Measurements from ENCODE around the gene HIPK2. TPM values are rescaled to one million over a fixed set of nuclear protein-coding genes. Genes with fewer than 3 reads are reported as not detected.
"Not testable (repeated sequence)": the region's sequence is repeated elsewhere in the genome, so short reads cannot be mapped to it uniquely, and the experiment has no call there.

The HIPK2 gene
- total RNA-seq, 1 donor from 2014 or later: 5.8 TPM

DNA sequence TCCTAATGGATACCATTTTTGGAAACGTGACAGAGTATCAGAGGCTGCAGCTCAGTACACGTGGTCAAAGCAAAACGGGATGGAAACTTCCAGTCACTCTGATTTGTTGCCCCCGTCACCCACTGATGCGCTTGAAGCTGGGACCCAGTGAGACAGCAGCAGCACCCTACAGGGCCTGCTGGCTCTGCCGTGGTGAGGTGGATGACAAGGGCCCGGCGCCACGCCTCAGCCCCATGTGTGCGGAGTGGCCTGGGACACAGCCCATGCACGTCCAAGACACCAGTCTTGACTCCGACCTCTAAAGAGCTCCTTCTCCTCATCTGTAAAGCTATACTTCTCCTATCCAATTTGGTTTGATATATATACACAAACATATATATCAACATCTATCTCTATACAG, 215.3 kb downstream of the HIPK2 start:
- FAIRE-seq (no peak), DNase-seq (ENCODE audit: low read depth) (no peak)
- TF ChIP-seq, protein P1, sequence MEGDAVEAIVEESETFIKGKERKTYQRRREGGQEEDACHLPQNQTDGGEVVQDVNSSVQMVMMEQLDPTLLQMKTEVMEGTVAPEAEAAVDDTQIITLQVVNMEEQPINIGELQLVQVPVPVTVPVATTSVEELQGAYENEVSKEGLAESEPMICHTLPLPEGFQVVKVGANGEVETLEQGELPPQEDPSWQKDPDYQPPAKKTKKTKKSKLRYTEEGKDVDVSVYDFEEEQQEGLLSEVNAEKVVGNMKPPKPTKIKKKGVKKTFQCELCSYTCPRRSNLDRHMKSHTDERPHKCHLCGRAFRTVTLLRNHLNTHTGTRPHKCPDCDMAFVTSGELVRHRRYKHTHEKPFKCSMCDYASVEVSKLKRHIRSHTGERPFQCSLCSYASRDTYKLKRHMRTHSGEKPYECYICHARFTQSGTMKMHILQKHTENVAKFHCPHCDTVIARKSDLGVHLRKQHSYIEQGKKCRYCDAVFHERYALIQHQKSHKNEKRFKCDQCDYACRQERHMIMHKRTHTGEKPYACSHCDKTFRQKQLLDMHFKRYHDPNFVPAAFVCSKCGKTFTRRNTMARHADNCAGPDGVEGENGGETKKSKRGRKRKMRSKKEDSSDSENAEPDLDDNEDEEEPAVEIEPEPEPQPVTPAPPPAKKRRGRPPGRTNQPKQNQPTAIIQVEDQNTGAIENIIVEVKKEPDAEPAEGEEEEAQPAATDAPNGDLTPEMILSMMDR (IDR thresholded peaks at IDR 0.05; ENCODE audit: insufficient read depth, low read length, severe bottlenecking): no peak
- H3K4me3 ChIP-seq (ENCODE audit: low read depth, low read length): no peak overlapping the region
- H3K27me3 ChIP-seq (ENCODE audit: control insufficient read depth, insufficient read depth, low read length): no peaks in the 10 kb centered on the region
- H3K36me3 ChIP-seq (ENCODE audit: control insufficient read depth, insufficient read depth, low read length): peaks cover 2% of the 10 kb centered on the region

DNA sequence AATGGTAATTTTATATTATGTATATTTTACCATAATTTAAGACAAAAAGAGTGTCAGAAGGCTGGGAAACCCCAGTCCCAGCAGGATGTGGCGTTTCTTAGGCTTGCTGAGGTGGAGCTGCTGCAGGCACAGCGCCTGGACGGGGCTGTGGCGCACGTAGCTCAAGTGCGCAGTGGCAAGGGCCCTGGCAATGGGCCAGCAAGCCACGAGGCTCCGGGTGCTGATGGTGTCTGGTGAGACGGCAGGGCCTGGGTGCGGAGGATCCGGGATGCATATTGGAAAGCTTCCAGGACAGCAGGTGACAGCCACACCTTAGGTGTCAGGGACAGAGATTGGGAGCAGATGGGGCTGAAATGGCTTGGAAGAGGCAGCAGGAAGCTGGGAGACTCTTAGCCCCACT, 217.1 kb downstream of the HIPK2 start:
- Histone ChIP-seq H3K27me3 (ENCODE audit: control insufficient read depth, insufficient read depth, low read length) (no peaks in the 10 kb centered on the region), H3K36me3 (ENCODE audit: control insufficient read depth, insufficient read depth, low read length) (peaks cover 2% of the 10 kb centered on the region), H3K4me3 (ENCODE audit: low read depth, low read length) (no peak overlapping the region)
- DNase-seq (ENCODE audit: low read depth): no peak
- FAIRE-seq: no peak
- TF ChIP-seq, protein P1 (IDR thresholded peaks at IDR 0.05; ENCODE audit: insufficient read depth, low read length, severe bottlenecking): no peak

DNA sequence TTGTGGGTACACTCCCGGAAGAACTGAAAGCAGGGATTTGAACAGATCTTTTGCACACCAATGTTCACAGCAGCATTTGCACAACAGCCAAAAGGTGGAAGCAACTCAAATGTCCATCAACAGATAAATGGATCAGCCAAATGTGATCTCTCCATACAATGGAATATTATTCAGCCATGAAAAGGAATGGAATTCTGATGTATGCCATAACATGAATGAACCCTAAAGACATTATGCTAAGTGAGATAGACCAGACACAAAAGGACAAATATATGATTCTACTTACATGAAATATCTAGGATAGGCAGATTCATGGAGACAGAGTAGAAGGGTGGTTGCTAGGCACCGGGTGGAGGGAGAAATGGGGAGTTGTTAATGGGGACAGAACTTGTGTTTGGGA, 217.6 kb downstream of the HIPK2 start:
- H3K36me3 ChIP-seq (ENCODE audit: control insufficient read depth, insufficient read depth, low read length): peaks cover 2% of the 10 kb centered on the region
- no peak for FAIRE-seq
- TF ChIP-seq, protein P1 (IDR thresholded peaks at IDR 0.05; ENCODE audit: insufficient read depth, low read length, severe bottlenecking): no peak
- H3K27me3 ChIP-seq (ENCODE audit: control insufficient read depth, insufficient read depth, low read length): no peaks in the 10 kb centered on the region
- H3K4me3 ChIP-seq (ENCODE audit: low read depth, low read length): no peak overlapping the region
- DNase-seq (ENCODE audit: low read depth): no peak

GRCh38 chr7:139559364-139560105, 218.3 kb downstream of the HIPK2 start:
- DNase-seq (ENCODE audit: low read depth): no peak
- no peak overlapping the region for H3K4me3 ChIP-seq (ENCODE audit: low read depth, low read length)
- TF ChIP-seq, protein P1 (IDR thresholded peaks at IDR 0.05; ENCODE audit: insufficient read depth, low read length, severe bottlenecking): no peak
- no peak for FAIRE-seq
- H3K27me3 ChIP-seq (ENCODE audit: control insufficient read depth, insufficient read depth, low read length): no peaks in the 10 kb centered on the region
- peaks cover 2% of the 10 kb centered on the region for H3K36me3 ChIP-seq (ENCODE audit: control insufficient read depth, insufficient read depth, low read length)

- no peaks in the 10 kb centered on the region for H3K36me3 ChIP-seq (ENCODE audit: control insufficient read depth, insufficient read depth, low read length)
- FAIRE-seq (no peak), DNase-seq (ENCODE audit: low read depth) (no peak)
- TF ChIP-seq, protein P1 (IDR thresholded peaks at IDR 0.05; ENCODE audit: insufficient read depth, low read length, severe bottlenecking): no peak
- H3K4me3 ChIP-seq (ENCODE audit: low read depth, low read length): no peak overlapping the region
- no peaks in the 10 kb centered on the region for H3K27me3 ChIP-seq (ENCODE audit: control insufficient read depth, insufficient read depth, low read length)
These were observed 219.8 kb downstream of the HIPK2 start for GRCh38 chr7:139557857-139558581.

DNA sequence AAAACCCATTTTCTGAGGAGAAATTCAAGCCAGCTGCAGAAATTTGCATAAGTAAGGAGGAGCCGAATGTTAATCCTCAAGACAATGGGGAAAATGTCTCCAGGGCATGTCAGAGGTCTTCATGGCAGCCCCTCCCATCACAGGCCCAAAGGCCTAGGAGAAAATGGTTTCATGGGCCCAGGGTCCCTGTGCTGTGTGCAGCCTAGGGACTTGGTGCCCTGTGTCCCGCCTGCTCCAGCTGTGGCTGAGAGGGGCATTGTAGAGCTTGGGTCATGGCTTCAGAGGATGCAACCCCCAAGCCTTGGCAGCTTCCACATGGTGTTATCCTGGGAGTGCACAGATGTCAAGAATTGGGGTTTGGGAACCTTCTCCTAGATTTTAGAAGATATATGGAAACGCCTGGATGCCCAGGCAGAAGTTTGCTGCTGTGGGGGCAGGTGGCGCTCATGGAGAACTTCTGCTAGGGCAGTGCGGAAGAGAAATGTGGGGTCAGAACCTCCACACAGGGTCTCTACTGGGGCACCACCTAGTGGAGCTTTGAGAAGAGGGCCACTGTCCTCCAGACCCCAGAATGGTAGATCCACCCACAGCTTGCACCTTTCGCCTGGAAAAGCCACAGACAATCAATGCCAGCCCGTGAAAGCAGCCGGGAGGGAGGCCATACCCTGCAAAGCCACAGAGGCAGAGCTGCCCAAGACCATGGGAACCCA, 223.7 kb downstream of the HIPK2 start:
- not testable (repeated sequence) for FAIRE-seq

More for the DNA sequence above, 223.7 kb downstream of the HIPK2 start:
- not testable (repeated sequence) for H3K27me3 ChIP-seq (ENCODE audit: control insufficient read depth, insufficient read depth, low read length); DNase-seq (ENCODE audit: low read depth); H3K36me3 ChIP-seq (ENCODE audit: control insufficient read depth, insufficient read depth, low read length); H3K4me3 ChIP-seq (ENCODE audit: low read depth, low read length)

Measured in bronchial epithelial cell (primary cell).